Gastroesophageal sphincter (tissue), 4 donors: ENCODE measurements around the gene PDIK1L. TPM values are rescaled to one million over a fixed set of nuclear protein-coding genes. Genes with fewer than 3 reads are reported as not detected.
A peak's percentile ranks its signal among the peaks of the same experiment; 100 is the strongest.

Source experiments
- ATAC-seq: fragments of 150-250 bp; one replicate; pipeline ENCODE4 v1.9.1; 2016; ENCODE audit warnings: mild to moderate bottlenecking, moderate library complexity
- H3K27ac ChIP-seq, 4 donors: fragments of 200-600 bp; sonication (generic) in 3 of 4; 1 replicate in 3 of 4; 2 replicates in 1 of 4; pipeline ENCODE4 v1.5.1; 2016 to 2019
- H3K27me3 ChIP-seq: fragments of 200-600 bp; sonication (generic); one replicate; pipeline ENCODE4 v1.5.1; 2019
- H3K36me3 ChIP-seq, 2 donors: fragments of 200-600 bp; sonication (generic); one replicate each; pipeline ENCODE4 v1.5.1; 2019; ENCODE audit warnings: control low read depth in 1 of 2
- H3K4me1 ChIP-seq, 3 donors: fragments of 200-600 bp; sonication (generic); 1 replicate in 2 of 3; 2 replicates in 1 of 3; pipeline ENCODE4 v1.5.1; 2016 to 2019; ENCODE audit warnings: control low read depth in 2 of 3
- H3K4me3 ChIP-seq, 2 donors: fragments of 200-600 bp; sonication (generic); one replicate each; pipeline ENCODE4 v1.5.1; 2019; ENCODE audit warnings: mild to moderate bottlenecking in 1 of 2, moderate library complexity in 1 of 2
- H3K9me3 ChIP-seq, 3 donors: fragments of 200-600 bp; sonication (generic); one replicate each; pipeline ENCODE4 v1.5.1; 2017 to 2019; ENCODE audit warnings: control low read depth in 2 of 3
- EP300 ChIP-seq: sonication (generic); formaldehyde crosslinking; IDR thresholded peaks from one replicate; pipeline ENCODE4 v1.6.1; 2017; ENCODE audit warnings: antibody characterized with exemption, mild to moderate bottlenecking
- POLR2A ChIP-seq, 2 donors: fragments of 450-650 bp; IDR thresholded peaks; one replicate each; pipeline ENCODE4 v1.6.1; 2017; ENCODE audit warnings: antibody characterized with exemption in 2 of 2, mild to moderate bottlenecking in 2 of 2, moderate library complexity in 1 of 2
- POLR2AphosphoS5 ChIP-seq: sonication (generic); formaldehyde crosslinking; IDR thresholded peaks from one replicate; pipeline ENCODE4 v1.6.1; 2017; ENCODE audit warnings: antibody characterized with exemption
- WGBS, 2 donors: methylation state at CpG; one replicate each; pipeline ENCODE4 v1.1.5; 2018; ENCODE audit warnings: low coverage in 1 of 2; 5-methylcytosine and 5-hydroxymethylcytosine counted together
- total RNA-seq, 4 donors: library from RNA; depleted of rRNA; stranded (reverse); fragments of >200 nt; gene quantifications; one replicate each; pipeline ENCODE4 v1.1.0, GENCODE V29; 2016
- TF ChIP-seq, protein P1 (sequence below), 4 experiments: fragments of 200-600 bp in 2 of 4; fragments of 450-650 bp in 2 of 4; sonication (generic) in 1 of 4; IDR thresholded peaks; one replicate each; pipeline ENCODE4 v1.5.1; 2017 to 2019; ENCODE audit warnings: antibody characterized with exemption in 4 of 4, mild to moderate bottlenecking in 2 of 4, moderate library complexity in 2 of 4

The PDIK1L gene
- total RNA-seq, 4 donors from 2014 or later, result 6.2 to 9.3 (median 6.8) TPM

GRCh38 chr1:26110731-26111529 is 694 bp upstream of the PDIK1L start:
- TF ChIP-seq EP300 (no peak), POLR2A (IDR thresholded peaks at IDR 0.05) (no peak), POLR2AphosphoS5 (no peak)
- TF ChIP-seq, protein P1, sequence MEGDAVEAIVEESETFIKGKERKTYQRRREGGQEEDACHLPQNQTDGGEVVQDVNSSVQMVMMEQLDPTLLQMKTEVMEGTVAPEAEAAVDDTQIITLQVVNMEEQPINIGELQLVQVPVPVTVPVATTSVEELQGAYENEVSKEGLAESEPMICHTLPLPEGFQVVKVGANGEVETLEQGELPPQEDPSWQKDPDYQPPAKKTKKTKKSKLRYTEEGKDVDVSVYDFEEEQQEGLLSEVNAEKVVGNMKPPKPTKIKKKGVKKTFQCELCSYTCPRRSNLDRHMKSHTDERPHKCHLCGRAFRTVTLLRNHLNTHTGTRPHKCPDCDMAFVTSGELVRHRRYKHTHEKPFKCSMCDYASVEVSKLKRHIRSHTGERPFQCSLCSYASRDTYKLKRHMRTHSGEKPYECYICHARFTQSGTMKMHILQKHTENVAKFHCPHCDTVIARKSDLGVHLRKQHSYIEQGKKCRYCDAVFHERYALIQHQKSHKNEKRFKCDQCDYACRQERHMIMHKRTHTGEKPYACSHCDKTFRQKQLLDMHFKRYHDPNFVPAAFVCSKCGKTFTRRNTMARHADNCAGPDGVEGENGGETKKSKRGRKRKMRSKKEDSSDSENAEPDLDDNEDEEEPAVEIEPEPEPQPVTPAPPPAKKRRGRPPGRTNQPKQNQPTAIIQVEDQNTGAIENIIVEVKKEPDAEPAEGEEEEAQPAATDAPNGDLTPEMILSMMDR (IDR thresholded peaks at IDR 0.05), result peak in 1 of 4 experiments; percentile 13
- H3K4me3 ChIP-seq, result peak overlapping the region; percentile 60 to 92
- peaks cover 0 to 26% (median 11%) of the 10 kb centered on the region in 3 donors for H3K4me1 ChIP-seq
- H3K27me3 ChIP-seq, result no peaks in the 10 kb centered on the region
- peak overlapping the region; percentile 80 to 99 (median 96) for H3K27ac ChIP-seq
- peaks cover 0 to 20% of the 10 kb centered on the region in 2 donors for H3K36me3 ChIP-seq
- peak; percentile 79 for ATAC-seq
- WGBS, 2 donors, result 0% methylated on average over 2 to 10 of the region's 85 CpGs
- no peaks in the 10 kb centered on the region for H3K9me3 ChIP-seq

- Histone ChIP-seq H3K4me1 (peaks cover 0 to 26% (median 11%) of the 10 kb centered on the region in 3 donors), H3K36me3 (peaks cover 0 to 33% of the 10 kb centered on the region in 2 donors), H3K27ac (peak overlapping the region; percentile 71 to 99 (median 96)), H3K4me3 (peak overlapping the region; percentile 60 to 92), H3K9me3 (no peaks in the 10 kb centered on the region), H3K27me3 (no peaks in the 10 kb centered on the region)
- ATAC-seq, result no peak
- whole genome bisulfite sequencing, 2 donors, result 0 to 2% methylated on average over 7 to 9 of the region's 9 CpGs
- TF ChIP-seq, protein P1 (IDR thresholded peaks at IDR 0.05), result no peak
- TF ChIP-seq EP300, result no peak
- no peak for TF ChIP-seq POLR2A (IDR thresholded peaks at IDR 0.05)
These were observed 767 bp downstream of the PDIK1L start for GRCh38 chr1:26112407-26112775.

GRCh38 chr1:26114165-26114927 is 2.7 kb downstream of the PDIK1L start:
- peaks cover 0 to 53% of the 10 kb centered on the region in 2 donors for H3K36me3 ChIP-seq
- ATAC-seq, result no peak

GRCh38 chr1:26119892-26120608 is 8.4 kb downstream of the PDIK1L start:
- H3K4me1 ChIP-seq, result peaks cover 0 to 31% (median 0%) of the 10 kb centered on the region in 3 donors
- TF ChIP-seq, protein P1 (IDR thresholded peaks at IDR 0.05), result no peak
- peaks cover 0 to 67% of the 10 kb centered on the region in 2 donors for H3K36me3 ChIP-seq
- H3K27ac ChIP-seq, result no peak overlapping the region
- WGBS, 2 donors, result 68 to 86% methylated on average over 8 to 9 of the region's 9 CpGs
- H3K4me3 ChIP-seq, result no peak overlapping the region
- H3K9me3 ChIP-seq, result no peaks in the 10 kb centered on the region
- no peaks in the 10 kb centered on the region for H3K27me3 ChIP-seq
- ATAC-seq, result no peak

More at GRCh38 chr1:26114165-26114927, 2.7 kb downstream of the PDIK1L start:
- 75 to 76% methylated on average over 11 to 12 of the region's 12 CpGs for WGBS, 2 donors
- Histone ChIP-seq H3K27me3 (no peaks in the 10 kb centered on the region), H3K4me3 (no peak overlapping the region), H3K4me1 (peaks cover 0 to 26% (median 11%) of the 10 kb centered on the region in 3 donors), H3K27ac (no peak overlapping the region), H3K9me3 (no peaks in the 10 kb centered on the region)
- no peak for TF ChIP-seq POLR2A (IDR thresholded peaks at IDR 0.05)
- no peak for TF ChIP-seq POLR2AphosphoS5
- TF ChIP-seq EP300, result no peak
- TF ChIP-seq, protein P1 (IDR thresholded peaks at IDR 0.05), result no peak
